Stomach (tissue), 9 donors: ENCODE data around the gene FARSB. TPM values are rescaled to one million over a fixed set of nuclear protein-coding genes. Genes with fewer than 3 reads are reported as not detected.

Experiments
- DNase-seq, 2 donors: peaks; one replicate each; pipeline versions ENCODE4 v3.0.0 to v3.0.0-alpha.2; 2013 to 2019
- H3K27ac ChIP-seq, 5 donors: fragments of 200-600 bp in 4 of 5; sonication (generic) in 4 of 5; one replicate each; pipeline ENCODE4 v1.5.1; 2013 to 2019; ENCODE audit warnings: mild to moderate bottlenecking in 1 of 5, moderate library complexity in 1 of 5
- H3K27me3 ChIP-seq, 3 donors: fragments of 200-600 bp; sonication (generic); one replicate each; pipeline ENCODE4 v1.5.1; 2017 to 2019; ENCODE audit warnings: mixed run types in 1 of 3
- H3K36me3 ChIP-seq, 4 donors: fragments of 200-600 bp; sonication (generic); 1 replicate in 3 of 4; 2 replicates in 1 of 4; pipeline ENCODE4 v1.5.1; 2016 to 2019
- H3K4me1 ChIP-seq, 4 donors: fragments of 200-600 bp; sonication (generic); one replicate each; pipeline ENCODE4 v1.5.1; 2016 to 2019
- H3K4me3 ChIP-seq, 4 donors: fragments of 200-600 bp; sonication (generic) in 3 of 4; one replicate each; pipeline ENCODE4 v1.5.1; 2016 to 2019; ENCODE audit warnings: mild to moderate bottlenecking in 1 of 4
- H3K9me3 ChIP-seq, 4 donors: fragments of 200-600 bp; sonication (generic); one replicate each; pipeline ENCODE4 v1.5.1; 2016 to 2019
- EP300 ChIP-seq: sonication (generic); formaldehyde crosslinking; IDR thresholded peaks from one replicate; pipeline ENCODE4 v1.6.1; 2017; ENCODE audit warnings: antibody characterized with exemption
- POLR2A ChIP-seq, 4 donors: fragments of 450-650 bp; IDR thresholded peaks; one replicate each; pipeline ENCODE4 v1.6.1; 2016; ENCODE audit warnings: antibody characterized with exemption in 4 of 4, control low read depth in 2 of 4, mild to moderate bottlenecking in 1 of 4, moderate library complexity in 1 of 4
- POLR2AphosphoS5 ChIP-seq, 3 donors: sonication (generic); formaldehyde crosslinking; IDR thresholded peaks; one replicate each; pipeline ENCODE4 v1.6.1; 2016; ENCODE audit warnings: antibody characterized with exemption in 3 of 3
- WGBS, 5 donors: extraction: QIAGEN DNeasy Blood & Tissue Kit in 3 of 5; methylation state at CpG; one replicate each; pipeline versions ENCODE4 v1.1.5 to v1.1.7; 2013 to 2018; 5-methylcytosine and 5-hydroxymethylcytosine counted together
- intact Hi-C: fragments of 100-400 bp; cut with DNase I; formaldehyde crosslinking; loops from one replicate; pipeline ENCODE4 v1.15.1; 2023; ENCODE audit warnings: low total_unique reads
- polyA plus RNA-seq, 3 donors: library from polyadenylated mRNA; stranded (reverse); fragments of 200-250 nt; gene quantifications; one replicate each; pipeline ENCODE4 v1.2.3, GENCODE V29; 2013
- total RNA-seq, 5 donors: library from RNA; depleted of rRNA; stranded (reverse); fragments of >200 nt; gene quantifications; one replicate each; pipeline versions ENCODE4 v1.1.0 to v1.2.3, GENCODE V29; 2014 to 2016
- TF ChIP-seq, protein P1 (sequence below), 7 experiments: fragments of 450-650 bp in 4 of 7; fragments of 200-600 bp in 3 of 7; sonication (generic) in 3 of 7; IDR thresholded peaks; one replicate each; pipeline ENCODE4 v1.5.1; 2016 to 2019; ENCODE audit warnings: antibody characterized with exemption in 7 of 7, control low read depth in 2 of 7, mild to moderate bottlenecking in 1 of 7
- donor health status: healthy with polysubstance abuse.
- donor health status: Bipolar disorder and iron deficiency.
- donor health status: healthy.

The FARSB gene
- total and polyA plus RNA-seq, 8 donors, result 1.4 to 26.3 (median 13.8) TPM

DNA sequence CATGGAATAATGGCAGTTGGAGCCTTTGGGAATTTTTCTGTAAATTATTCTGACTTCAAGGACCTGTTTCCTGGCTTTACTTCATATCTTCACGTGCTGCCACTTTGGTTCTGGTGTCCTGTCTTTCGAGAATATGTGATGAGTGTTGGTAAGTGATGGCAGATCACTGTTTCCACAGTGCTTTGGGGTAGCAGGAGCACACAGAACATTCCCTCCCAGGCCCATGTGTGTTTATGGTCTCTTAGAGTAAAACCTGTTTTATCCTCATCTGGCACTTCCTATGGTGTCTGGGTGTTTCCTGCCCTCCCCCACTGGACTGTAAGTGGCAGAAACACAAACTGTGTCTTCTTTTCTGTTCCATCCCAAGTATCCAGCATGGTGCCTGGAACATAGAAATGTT lies 33.4 kb upstream of the FARSB start:
- H3K4me1 ChIP-seq, result peaks cover 0 to 15% (median 5%) of the 10 kb centered on the region in 4 donors
- WGBS, 5 donors, result 75 to 86% (median 82%) methylated on average over 2 of the region's 2 CpGs
- TF ChIP-seq POLR2AphosphoS5 (IDR thresholded peaks at IDR 0.05), result no peak
- TF ChIP-seq, protein P1, sequence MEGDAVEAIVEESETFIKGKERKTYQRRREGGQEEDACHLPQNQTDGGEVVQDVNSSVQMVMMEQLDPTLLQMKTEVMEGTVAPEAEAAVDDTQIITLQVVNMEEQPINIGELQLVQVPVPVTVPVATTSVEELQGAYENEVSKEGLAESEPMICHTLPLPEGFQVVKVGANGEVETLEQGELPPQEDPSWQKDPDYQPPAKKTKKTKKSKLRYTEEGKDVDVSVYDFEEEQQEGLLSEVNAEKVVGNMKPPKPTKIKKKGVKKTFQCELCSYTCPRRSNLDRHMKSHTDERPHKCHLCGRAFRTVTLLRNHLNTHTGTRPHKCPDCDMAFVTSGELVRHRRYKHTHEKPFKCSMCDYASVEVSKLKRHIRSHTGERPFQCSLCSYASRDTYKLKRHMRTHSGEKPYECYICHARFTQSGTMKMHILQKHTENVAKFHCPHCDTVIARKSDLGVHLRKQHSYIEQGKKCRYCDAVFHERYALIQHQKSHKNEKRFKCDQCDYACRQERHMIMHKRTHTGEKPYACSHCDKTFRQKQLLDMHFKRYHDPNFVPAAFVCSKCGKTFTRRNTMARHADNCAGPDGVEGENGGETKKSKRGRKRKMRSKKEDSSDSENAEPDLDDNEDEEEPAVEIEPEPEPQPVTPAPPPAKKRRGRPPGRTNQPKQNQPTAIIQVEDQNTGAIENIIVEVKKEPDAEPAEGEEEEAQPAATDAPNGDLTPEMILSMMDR (IDR thresholded peaks at IDR 0.05), result no peak
- no peak for TF ChIP-seq POLR2A (IDR thresholded peaks at IDR 0.05)
- no peak for TF ChIP-seq EP300
- no peak overlapping the region for H3K27ac ChIP-seq
- intact Hi-C loops, result no loop called here
- no peaks in the 10 kb centered on the region for H3K36me3 ChIP-seq
- H3K4me3 ChIP-seq, result no peak overlapping the region
- H3K27me3 ChIP-seq, result no peaks in the 10 kb centered on the region
- no peaks in the 10 kb centered on the region for H3K9me3 ChIP-seq
- DNase-seq, result no peak

DNA sequence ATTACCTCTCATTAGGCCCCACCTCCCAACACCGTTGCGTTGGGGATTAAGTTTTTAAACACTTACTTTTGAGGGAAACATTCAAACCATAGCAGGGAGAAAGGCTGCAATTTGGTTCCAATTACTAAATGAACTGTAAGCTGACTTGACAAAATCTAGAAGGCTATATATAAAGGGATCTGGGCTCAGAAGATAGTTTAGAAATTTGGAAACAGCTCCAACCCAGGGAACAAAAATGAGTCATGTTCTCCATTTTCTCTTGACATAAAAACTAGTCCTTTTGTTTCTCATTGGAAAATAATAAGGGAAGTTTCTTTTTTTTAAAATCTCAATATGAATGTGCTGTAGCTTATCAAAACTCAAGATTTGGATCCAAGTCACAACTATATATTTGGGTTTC lies 33.0 kb upstream of the FARSB start:
- H3K27ac ChIP-seq, result no peak overlapping the region
- no peaks in the 10 kb centered on the region for H3K9me3 ChIP-seq
- DNase-seq, result no peak
- 49 to 61% (median 56%) methylated on average over 2 of the region's 2 CpGs for WGBS, 5 donors
- TF ChIP-seq EP300 (no peak), POLR2AphosphoS5 (IDR thresholded peaks at IDR 0.05) (no peak), POLR2A (IDR thresholded peaks at IDR 0.05) (no peak)
- TF ChIP-seq, protein P1 (IDR thresholded peaks at IDR 0.05), result no peak
- intact Hi-C loops, result no loop called here
- H3K27me3 ChIP-seq, result no peaks in the 10 kb centered on the region
- H3K4me1 ChIP-seq, result peaks cover 0 to 15% (median 5%) of the 10 kb centered on the region in 4 donors
- no peaks in the 10 kb centered on the region for H3K36me3 ChIP-seq
- no peak overlapping the region for H3K4me3 ChIP-seq

DNA sequence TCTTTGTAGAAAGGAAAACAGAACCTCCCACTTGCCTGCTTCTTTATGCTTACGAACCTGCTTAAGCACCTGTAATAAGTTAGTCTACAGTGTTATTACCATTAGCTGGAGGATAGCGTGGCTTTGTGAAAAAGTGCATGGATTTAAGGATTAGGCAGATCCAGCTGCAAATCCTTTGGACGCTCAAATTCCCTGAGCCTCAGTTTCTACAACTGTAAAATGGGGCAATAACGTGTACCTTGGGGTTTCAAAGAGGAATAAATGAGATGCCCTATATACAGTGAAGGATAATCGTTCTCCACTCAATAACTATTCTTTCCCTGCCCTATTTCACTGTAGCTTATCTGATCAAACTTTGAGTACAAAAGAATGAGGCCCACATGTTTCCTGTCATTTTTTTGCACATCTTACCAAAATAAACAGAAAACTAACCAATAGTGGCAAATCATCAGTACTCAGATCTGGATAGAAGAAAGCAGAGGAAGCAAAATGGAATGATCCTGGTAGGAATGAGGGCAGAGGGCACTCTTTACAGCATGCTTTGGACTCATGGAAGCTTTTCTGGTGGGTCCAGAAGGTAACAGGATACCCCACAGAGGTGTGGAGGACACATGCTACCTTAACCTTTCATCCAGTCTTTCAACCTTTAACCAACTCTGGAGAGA lies 30.3 kb upstream of the FARSB start:
- intact Hi-C loops, result no loop called here

DNA sequence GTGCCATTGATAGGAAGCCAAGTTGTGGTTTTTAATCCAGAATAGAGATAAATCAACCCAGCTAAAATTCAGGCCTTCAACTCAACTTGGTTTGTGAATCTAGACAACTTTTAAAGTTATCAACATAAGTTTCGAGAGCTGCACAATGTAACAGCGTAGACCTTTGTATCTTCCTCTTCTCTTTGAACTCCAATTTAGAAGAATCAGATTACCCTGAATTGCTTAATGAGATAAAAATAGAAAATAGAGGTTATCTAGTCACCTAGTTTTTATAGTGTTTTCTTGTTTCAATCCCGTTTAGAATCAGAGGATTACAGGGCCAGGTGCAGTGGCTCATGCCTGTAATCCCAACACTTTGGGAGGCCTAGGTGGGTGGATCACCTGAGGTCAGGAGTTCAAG lies 27.9 kb upstream of the FARSB start:
- intact Hi-C loops, result no loop called here
- H3K27ac ChIP-seq, result no peak overlapping the region
- H3K27me3 ChIP-seq, result peaks cover 0 to 5% (median 0%) of the 10 kb centered on the region in 3 donors
- H3K9me3 ChIP-seq, result no peaks in the 10 kb centered on the region
- H3K4me1 ChIP-seq, result no peaks in the 10 kb centered on the region
- no peak for DNase-seq
- no peak overlapping the region for H3K4me3 ChIP-seq
- H3K36me3 ChIP-seq, result no peaks in the 10 kb centered on the region
- 78 to 84% (median 79%) methylated on average over 3 of the region's 3 CpGs for WGBS, 5 donors
- TF ChIP-seq, protein P1 (IDR thresholded peaks at IDR 0.05), result no peak
- no peak for TF ChIP-seq POLR2AphosphoS5 (IDR thresholded peaks at IDR 0.05)

More for the DNA sequence above, 30.3 kb upstream of the FARSB start:
- H3K36me3 ChIP-seq, result no peaks in the 10 kb centered on the region
- 35 to 57% (median 46%) methylated on average over 5 of the region's 5 CpGs for WGBS, 5 donors
- no peaks in the 10 kb centered on the region for H3K27me3 ChIP-seq
- peak overlapping the region in 1 of 5 donors; percentile 45 for H3K27ac ChIP-seq
- TF ChIP-seq EP300 (no peak), POLR2A (IDR thresholded peaks at IDR 0.05) (no peak), POLR2AphosphoS5 (IDR thresholded peaks at IDR 0.05) (no peak)
- TF ChIP-seq, protein P1 (IDR thresholded peaks at IDR 0.05), result no peak
- no peak for DNase-seq
- no peaks in the 10 kb centered on the region for H3K9me3 ChIP-seq
- H3K4me3 ChIP-seq, result no peak overlapping the region
- H3K4me1 ChIP-seq, result peaks cover 0 to 15% (median 5%) of the 10 kb centered on the region in 4 donors
